DND-41 (cell line): Measurements from ENCODE around the gene ARF3.

Source experiments
- ATAC-seq: fragments of 200-7000 bp; cut with Tn5 transposase; 3 replicates; pipeline ENCODE4 v1.9.1; 2021; ENCODE audit warnings: low read depth; ENCODE audit not compliant: insufficient read depth
- DNase-seq: peaks from one replicate; pipeline ENCODE4 v3.0.0-alpha.2; 2020
- H2AFZ ChIP-seq: 2 replicates; pipeline ENCODE4 v1.6.0; 2012; ENCODE audit warnings: low read depth, low read length
- H3K27ac ChIP-seq: 2 replicates; pipeline ENCODE4 v1.5.1; 2012; ENCODE audit warnings: low read length, inconsistent platforms
- H3K27me3 ChIP-seq: fragments of 200-600 bp; sonication (generic); 2 replicates; pipeline ENCODE4 v1.6.0; 2012; ENCODE audit warnings: low read length, mild to moderate bottlenecking, inconsistent platforms; ENCODE audit not compliant: insufficient read depth, poor library complexity
- H3K36me3 ChIP-seq: 2 replicates; pipeline ENCODE4 v1.5.1; 2012; ENCODE audit warnings: low read length, inconsistent platforms; ENCODE audit not compliant: insufficient read depth
- H3K4me1 ChIP-seq: 2 replicates; pipeline ENCODE4 v1.5.1; 2012; ENCODE audit warnings: mild to moderate bottlenecking, low read length; ENCODE audit not compliant: insufficient read depth
- H3K4me2 ChIP-seq: 2 replicates; pipeline ENCODE4 v1.6.0; 2012; ENCODE audit warnings: mild to moderate bottlenecking, moderate library complexity, low read length, inconsistent platforms; ENCODE audit not compliant: insufficient read depth
- H3K4me3 ChIP-seq, 2 experiments: fragments of 200-600 bp in 1 of 2; shearing (Covaris generic) in 1 of 2; 2 replicates each; pipeline ENCODE4 v1.5.1; 2012 to 2016; ENCODE audit warnings: inconsistent platforms in 2 of 2, low read length in 2 of 2, mild to moderate bottlenecking in 2 of 2, low read depth in 1 of 2, moderate library complexity in 1 of 2
- H3K79me2 ChIP-seq: 2 replicates; pipeline ENCODE4 v1.6.0; 2012; ENCODE audit warnings: low read length, inconsistent platforms; ENCODE audit not compliant: insufficient read depth
- H3K9ac ChIP-seq: 2 replicates; pipeline ENCODE4 v1.6.0; 2012; ENCODE audit warnings: low read depth, mild to moderate bottlenecking, inconsistent platforms, low read length, moderate library complexity
- H3K9me3 ChIP-seq: 2 replicates; pipeline ENCODE4 v1.5.1; 2012; ENCODE audit warnings: low read length, moderate library complexity, mild to moderate bottlenecking, inconsistent platforms; ENCODE audit not compliant: insufficient read depth, severe bottlenecking
- H4K20me1 ChIP-seq: 2 replicates; pipeline ENCODE4 v1.6.0; 2012; ENCODE audit warnings: low read length; ENCODE audit not compliant: insufficient read depth
- EZH2 ChIP-seq: IDR thresholded peaks from 3 replicates; pipeline ENCODE4 v1.6.1; 2012; ENCODE audit warnings: borderline replicate concordance, low read depth, mild to moderate bottlenecking, moderate library complexity, low read length, inconsistent platforms; ENCODE audit not compliant: severe bottlenecking
- TF ChIP-seq, protein P1 (sequence below): IDR thresholded peaks from 2 replicates; pipeline ENCODE4 v1.5.1; 2012; ENCODE audit warnings: borderline replicate concordance, low read length, moderate library complexity, mild to moderate bottlenecking; ENCODE audit not compliant: poor library complexity, severe bottlenecking; ENCODE audit errors: extremely low read depth

Gene ARF3

GRCh38 chr12:48952691-48953090, 4.6 kb downstream of the ARF3 start:
- H3K4me3 ChIP-seq = no peak overlapping the region
- H3K36me3 ChIP-seq = peaks cover 40% of the 10 kb centered on the region
- no peak for DNase-seq
- H4K20me1 ChIP-seq = peaks cover 61% of the 10 kb centered on the region
- H3K27me3 ChIP-seq = no peaks in the 10 kb centered on the region
- H3K4me1 ChIP-seq = peaks cover 25% of the 10 kb centered on the region
- no peak overlapping the region for H3K4me2 ChIP-seq
- H3K27ac ChIP-seq = no peak overlapping the region
- no peak overlapping the region for H2AFZ ChIP-seq
- no peak overlapping the region for H3K9ac ChIP-seq
- no peak for ATAC-seq
- no peaks in the 10 kb centered on the region for H3K9me3 ChIP-seq
- peaks cover 92% of the 10 kb centered on the region for H3K79me2 ChIP-seq
- no peak for TF ChIP-seq EZH2
- TF ChIP-seq, protein P1, sequence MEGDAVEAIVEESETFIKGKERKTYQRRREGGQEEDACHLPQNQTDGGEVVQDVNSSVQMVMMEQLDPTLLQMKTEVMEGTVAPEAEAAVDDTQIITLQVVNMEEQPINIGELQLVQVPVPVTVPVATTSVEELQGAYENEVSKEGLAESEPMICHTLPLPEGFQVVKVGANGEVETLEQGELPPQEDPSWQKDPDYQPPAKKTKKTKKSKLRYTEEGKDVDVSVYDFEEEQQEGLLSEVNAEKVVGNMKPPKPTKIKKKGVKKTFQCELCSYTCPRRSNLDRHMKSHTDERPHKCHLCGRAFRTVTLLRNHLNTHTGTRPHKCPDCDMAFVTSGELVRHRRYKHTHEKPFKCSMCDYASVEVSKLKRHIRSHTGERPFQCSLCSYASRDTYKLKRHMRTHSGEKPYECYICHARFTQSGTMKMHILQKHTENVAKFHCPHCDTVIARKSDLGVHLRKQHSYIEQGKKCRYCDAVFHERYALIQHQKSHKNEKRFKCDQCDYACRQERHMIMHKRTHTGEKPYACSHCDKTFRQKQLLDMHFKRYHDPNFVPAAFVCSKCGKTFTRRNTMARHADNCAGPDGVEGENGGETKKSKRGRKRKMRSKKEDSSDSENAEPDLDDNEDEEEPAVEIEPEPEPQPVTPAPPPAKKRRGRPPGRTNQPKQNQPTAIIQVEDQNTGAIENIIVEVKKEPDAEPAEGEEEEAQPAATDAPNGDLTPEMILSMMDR = no peak

GRCh38 chr12:48947727-48948126, 9.6 kb downstream of the ARF3 start:
- ATAC-seq (no peak), DNase-seq (no peak)
- no peak overlapping the region for H3K4me2 ChIP-seq
- H3K9ac ChIP-seq = no peak overlapping the region
- H3K79me2 ChIP-seq = peaks cover 90% of the 10 kb centered on the region
- no peaks in the 10 kb centered on the region for H3K9me3 ChIP-seq
- H3K4me1 ChIP-seq = no peaks in the 10 kb centered on the region
- H4K20me1 ChIP-seq = peaks cover 57% of the 10 kb centered on the region
- TF ChIP-seq, protein P1 = no peak
- no peak for TF ChIP-seq EZH2
- H3K4me3 ChIP-seq = no peak overlapping the region
- 0 out of 2 replicates have a peak overlapping the region, but pooled peaks have one; percentile 44 for H3K27ac ChIP-seq
- H2AFZ ChIP-seq = no peak overlapping the region
- no peaks in the 10 kb centered on the region for H3K27me3 ChIP-seq
- H3K36me3 ChIP-seq = peaks cover 36% of the 10 kb centered on the region

DNA sequence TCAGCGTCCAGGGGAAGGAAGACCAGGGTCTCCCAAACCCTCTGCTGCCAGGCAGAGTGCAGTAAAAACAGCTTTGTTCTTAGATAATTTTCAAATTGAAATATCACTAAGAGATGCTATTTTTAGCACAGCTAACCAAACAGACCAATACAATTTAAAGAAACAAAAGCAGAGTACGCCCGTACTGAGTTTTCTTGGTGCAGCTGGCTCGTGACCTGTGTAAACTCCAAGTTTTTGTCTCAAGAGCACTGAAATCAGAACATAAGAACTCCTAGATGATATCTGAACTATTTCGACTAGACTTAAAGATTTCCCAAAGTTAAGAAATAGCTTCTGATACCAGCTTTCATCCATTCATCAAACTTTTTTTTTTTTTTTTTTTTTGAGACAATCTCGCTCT, 10.3 kb downstream of the ARF3 start:
- no peak for DNase-seq
- Histone ChIP-seq H3K9ac (no peak overlapping the region), H3K27me3 (no peaks in the 10 kb centered on the region), H2AFZ (no peak overlapping the region), H3K9me3 (no peaks in the 10 kb centered on the region), H3K4me1 (no peaks in the 10 kb centered on the region), H3K27ac (no peak overlapping the region), H4K20me1 (peaks cover 50% of the 10 kb centered on the region), H3K4me3 (no peak overlapping the region), H3K79me2 (peaks cover 89% of the 10 kb centered on the region), H3K4me2 (no peak overlapping the region), H3K36me3 (peaks cover 31% of the 10 kb centered on the region)
- no peak for ATAC-seq
- TF ChIP-seq, protein P1 = no peak
- TF ChIP-seq EZH2 = no peak

DNA sequence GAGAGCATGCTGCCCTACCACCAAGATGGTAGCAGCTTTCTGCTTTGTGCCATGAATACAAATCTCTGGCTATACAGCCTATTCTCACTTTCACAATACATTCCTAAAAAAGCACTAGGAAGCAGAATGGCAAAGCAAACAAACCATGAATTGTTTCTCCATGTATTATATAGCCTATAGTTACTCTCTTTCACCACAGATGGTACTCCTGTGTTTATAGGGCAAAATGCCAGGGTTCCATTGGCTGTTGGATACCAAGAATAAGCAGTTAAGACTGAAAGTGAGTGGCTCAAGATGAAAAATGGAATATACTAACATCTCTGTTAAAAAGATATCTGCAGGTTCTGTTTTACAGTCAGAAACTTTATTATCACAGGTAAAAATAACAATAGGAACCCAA, 11.1 kb downstream of the ARF3 start:
- H3K36me3 ChIP-seq = peaks cover 39% of the 10 kb centered on the region
- no peak overlapping the region for H3K27ac ChIP-seq
- H2AFZ ChIP-seq = no peak overlapping the region
- DNase-seq = no peak
- no peak for ATAC-seq
- H3K27me3 ChIP-seq = no peaks in the 10 kb centered on the region
- H4K20me1 ChIP-seq = peaks cover 55% of the 10 kb centered on the region
- H3K9ac ChIP-seq = no peak overlapping the region
- H3K4me2 ChIP-seq = no peak overlapping the region
- TF ChIP-seq, protein P1 = no peak
- no peak for TF ChIP-seq EZH2
- H3K79me2 ChIP-seq = peaks cover 89% of the 10 kb centered on the region
- H3K4me3 ChIP-seq = no peak overlapping the region
- H3K4me1 ChIP-seq = no peaks in the 10 kb centered on the region
- no peaks in the 10 kb centered on the region for H3K9me3 ChIP-seq
